ENCODE results near the gene DDX1. TPM values are rescaled to one million over a fixed set of nuclear protein-coding genes. Genes with fewer than 3 reads are reported as not detected.

Gene DDX1
- polyA plus RNA-seq, 3 donors = 14.1 to 35.4 (median 30.1) TPM

DNA sequence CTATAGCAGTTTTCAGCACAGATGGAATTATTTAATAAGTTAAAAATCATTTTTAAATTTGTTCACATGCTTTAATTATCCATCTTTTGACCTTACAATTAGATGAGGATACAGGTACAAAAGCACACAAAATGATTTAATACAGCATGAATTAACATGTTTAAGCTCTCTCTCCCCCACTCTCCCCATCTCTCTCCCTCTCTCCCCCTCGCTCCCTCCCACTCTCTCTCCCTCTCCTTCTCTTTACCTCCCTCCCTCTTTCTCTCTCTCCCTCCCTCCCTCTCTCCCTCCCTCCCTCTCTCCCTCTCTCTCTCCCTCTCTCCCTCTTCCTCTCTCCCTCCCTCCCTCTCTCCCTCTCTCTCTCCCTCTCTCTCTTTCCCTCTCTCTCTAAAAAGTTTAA, 38.1 kb upstream of the DDX1 start:
- no peak overlapping the region for H3K9ac ChIP-seq (ENCODE audit: insufficient read depth, low read length, poor library complexity, severe bottlenecking)
- no peak for DNase-seq
- H3K4me1 ChIP-seq (ENCODE audit: control insufficient read depth in 1 of 2, insufficient read depth in 2 of 2, low read length in 2 of 2) = no peaks in the 10 kb centered on the region
- H2AFZ ChIP-seq (ENCODE audit: insufficient read depth, low read depth, low read length, poor library complexity, severe bottlenecking) = no peak overlapping the region
- Mint-ChIP-seq H3K9me3 (no peaks in the 10 kb centered on the region), H3K36me3 (peaks cover 42 to 49% of the 10 kb centered on the region in 2 donors), H3K4me3 (no peak overlapping the region), H3K27me3 (ENCODE audit: low read depth in 3 of 3) (no peaks in the 10 kb centered on the region), H3K27ac (no peak overlapping the region), H3K4me1 (no peaks in the 10 kb centered on the region)
- H4K20me1 ChIP-seq (ENCODE audit: insufficient read depth, low read length) = no peaks in the 10 kb centered on the region
- H3K27me3 ChIP-seq (ENCODE audit: control insufficient read depth in 2 of 2, insufficient read depth in 2 of 2, low read length in 2 of 2) = no peaks in the 10 kb centered on the region
- no peaks in the 10 kb centered on the region for H3K9me3 ChIP-seq (replicated peaks in 1 of 2; ENCODE audit: control insufficient read depth in 1 of 2, insufficient read depth in 1 of 2, low read length in 2 of 2)
- H3K4me3 ChIP-seq (replicated peaks in 1 of 3; ENCODE audit: low read depth in 2 of 3, low read length in 3 of 3) = no peak overlapping the region
- peaks cover 29 to 71% of the 10 kb centered on the region in 2 donors for H3K36me3 ChIP-seq (replicated peaks in 1 of 2; ENCODE audit: control insufficient read depth in 1 of 2, insufficient read depth in 2 of 2, low read length in 2 of 2)
- no peak overlapping the region for H3K27ac ChIP-seq (ENCODE audit: low read depth in 1 of 2, low read length in 2 of 2)
- H3K79me2 ChIP-seq (ENCODE audit: insufficient read depth, low read length) = peaks cover 3% of the 10 kb centered on the region
- no peak overlapping the region for H3K4me2 ChIP-seq (replicated peaks; ENCODE audit: extremely low read depth, low read length, poor library complexity, severe bottlenecking)
- TF ChIP-seq, protein P1, sequence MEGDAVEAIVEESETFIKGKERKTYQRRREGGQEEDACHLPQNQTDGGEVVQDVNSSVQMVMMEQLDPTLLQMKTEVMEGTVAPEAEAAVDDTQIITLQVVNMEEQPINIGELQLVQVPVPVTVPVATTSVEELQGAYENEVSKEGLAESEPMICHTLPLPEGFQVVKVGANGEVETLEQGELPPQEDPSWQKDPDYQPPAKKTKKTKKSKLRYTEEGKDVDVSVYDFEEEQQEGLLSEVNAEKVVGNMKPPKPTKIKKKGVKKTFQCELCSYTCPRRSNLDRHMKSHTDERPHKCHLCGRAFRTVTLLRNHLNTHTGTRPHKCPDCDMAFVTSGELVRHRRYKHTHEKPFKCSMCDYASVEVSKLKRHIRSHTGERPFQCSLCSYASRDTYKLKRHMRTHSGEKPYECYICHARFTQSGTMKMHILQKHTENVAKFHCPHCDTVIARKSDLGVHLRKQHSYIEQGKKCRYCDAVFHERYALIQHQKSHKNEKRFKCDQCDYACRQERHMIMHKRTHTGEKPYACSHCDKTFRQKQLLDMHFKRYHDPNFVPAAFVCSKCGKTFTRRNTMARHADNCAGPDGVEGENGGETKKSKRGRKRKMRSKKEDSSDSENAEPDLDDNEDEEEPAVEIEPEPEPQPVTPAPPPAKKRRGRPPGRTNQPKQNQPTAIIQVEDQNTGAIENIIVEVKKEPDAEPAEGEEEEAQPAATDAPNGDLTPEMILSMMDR (IDR thresholded peaks at IDR 0.05) = no peak
- intact Hi-C loops (cut with micrococcal nuclease) = no loop called here
- 100% methylated on average over 1 of the region's 1 CpG for WGBS (ENCODE audit: insufficient coverage)

DNA sequence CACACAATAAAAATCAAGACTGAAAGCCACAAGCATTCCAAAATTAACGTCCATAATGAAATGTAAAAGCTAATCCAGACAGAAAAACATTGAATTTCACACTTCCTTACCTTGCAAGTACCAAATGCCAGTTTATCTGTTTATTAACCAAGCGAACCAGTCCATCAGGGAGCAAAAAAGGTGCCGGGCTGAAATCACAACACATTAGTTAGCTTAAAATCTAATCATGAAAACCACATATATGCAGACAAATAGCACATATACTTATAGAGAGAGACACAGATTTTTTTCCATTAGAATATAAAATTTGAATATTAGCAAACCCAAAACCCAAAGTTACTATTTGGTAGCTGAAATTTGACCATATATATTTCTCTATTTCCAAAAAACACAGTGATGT, 37.7 kb upstream of the DDX1 start:
- DNase-seq = no peak
- Mint-ChIP-seq H3K27me3 (ENCODE audit: low read depth in 3 of 3) (no peaks in the 10 kb centered on the region), H3K27ac (no peak overlapping the region), H3K4me3 (no peak overlapping the region), H3K4me1 (peaks cover under 1% of the 10 kb centered on the region), H3K9me3 (no peaks in the 10 kb centered on the region), H3K36me3 (peaks cover 38 to 45% of the 10 kb centered on the region in 2 donors)
- WGBS (ENCODE audit: insufficient coverage) = 63% methylated on average over 1 of the region's 3 CpGs
- H4K20me1 ChIP-seq (ENCODE audit: insufficient read depth, low read length) = no peaks in the 10 kb centered on the region
- no peak overlapping the region for H2AFZ ChIP-seq (ENCODE audit: insufficient read depth, low read depth, low read length, poor library complexity, severe bottlenecking)
- no peaks in the 10 kb centered on the region for H3K4me1 ChIP-seq (ENCODE audit: control insufficient read depth in 1 of 2, insufficient read depth in 2 of 2, low read length in 2 of 2)
- intact Hi-C loops (cut with micrococcal nuclease) = no loop called here
- H3K36me3 ChIP-seq (replicated peaks in 1 of 2; ENCODE audit: control insufficient read depth in 1 of 2, insufficient read depth in 2 of 2, low read length in 2 of 2) = peaks cover 25 to 66% of the 10 kb centered on the region in 2 donors
- no peak overlapping the region for H3K27ac ChIP-seq (ENCODE audit: low read depth in 1 of 2, low read length in 2 of 2)
- H3K9me3 ChIP-seq (replicated peaks in 1 of 2; ENCODE audit: control insufficient read depth in 1 of 2, insufficient read depth in 1 of 2, low read length in 2 of 2) = no peaks in the 10 kb centered on the region
- H3K9ac ChIP-seq (ENCODE audit: insufficient read depth, low read length, poor library complexity, severe bottlenecking) = no peak overlapping the region
- H3K27me3 ChIP-seq (ENCODE audit: control insufficient read depth in 2 of 2, insufficient read depth in 2 of 2, low read length in 2 of 2) = no peaks in the 10 kb centered on the region
- no peak overlapping the region for H3K4me3 ChIP-seq (replicated peaks in 1 of 3; ENCODE audit: low read depth in 2 of 3, low read length in 3 of 3)
- peaks cover 8% of the 10 kb centered on the region for H3K79me2 ChIP-seq (ENCODE audit: insufficient read depth, low read length)
- TF ChIP-seq, protein P1 (IDR thresholded peaks at IDR 0.05) = no peak
- no peak overlapping the region for H3K4me2 ChIP-seq (replicated peaks; ENCODE audit: extremely low read depth, low read length, poor library complexity, severe bottlenecking)
